Measurements from ENCODE around the gene UCKL1. TPM values are rescaled to one million over a fixed set of nuclear protein-coding genes. Genes with fewer than 3 reads are reported as not detected.

The UCKL1 gene
- total RNA-seq, 1 donor from 2014 or later, result 49.7 TPM

DNA sequence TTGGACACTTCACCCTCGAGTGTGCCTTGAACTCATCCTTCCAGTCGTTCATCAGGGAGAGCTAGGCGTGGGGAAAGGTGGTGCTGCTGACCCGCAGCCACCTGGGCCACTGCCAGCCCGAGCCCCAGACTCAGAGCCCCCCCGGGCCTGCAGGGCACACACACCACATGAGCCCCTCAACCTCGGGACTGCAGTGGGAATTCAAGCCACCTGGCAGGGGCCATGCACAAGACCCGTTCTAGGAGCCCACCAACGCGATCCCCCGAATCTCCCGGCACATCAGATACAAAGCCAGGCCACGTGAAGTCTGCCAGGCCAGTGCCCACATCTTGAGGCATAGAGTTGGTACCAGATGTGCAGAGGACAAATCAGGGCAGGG is 10.7 kb upstream of the UCKL1 start:
- Mint-ChIP-seq H3K27me3 (no peaks in the 10 kb centered on the region), H3K36me3 (no peaks in the 10 kb centered on the region), H3K9me3 (no peaks in the 10 kb centered on the region), H3K4me3 (no peak overlapping the region), H3K4me1 (ENCODE audit: unreplicated experiment) (no peaks in the 10 kb centered on the region), H3K27ac (no peak overlapping the region)
- DNase-seq (ENCODE audit: extremely low spot score, unreplicated experiment), result no peak
- TF ChIP-seq, protein P1, sequence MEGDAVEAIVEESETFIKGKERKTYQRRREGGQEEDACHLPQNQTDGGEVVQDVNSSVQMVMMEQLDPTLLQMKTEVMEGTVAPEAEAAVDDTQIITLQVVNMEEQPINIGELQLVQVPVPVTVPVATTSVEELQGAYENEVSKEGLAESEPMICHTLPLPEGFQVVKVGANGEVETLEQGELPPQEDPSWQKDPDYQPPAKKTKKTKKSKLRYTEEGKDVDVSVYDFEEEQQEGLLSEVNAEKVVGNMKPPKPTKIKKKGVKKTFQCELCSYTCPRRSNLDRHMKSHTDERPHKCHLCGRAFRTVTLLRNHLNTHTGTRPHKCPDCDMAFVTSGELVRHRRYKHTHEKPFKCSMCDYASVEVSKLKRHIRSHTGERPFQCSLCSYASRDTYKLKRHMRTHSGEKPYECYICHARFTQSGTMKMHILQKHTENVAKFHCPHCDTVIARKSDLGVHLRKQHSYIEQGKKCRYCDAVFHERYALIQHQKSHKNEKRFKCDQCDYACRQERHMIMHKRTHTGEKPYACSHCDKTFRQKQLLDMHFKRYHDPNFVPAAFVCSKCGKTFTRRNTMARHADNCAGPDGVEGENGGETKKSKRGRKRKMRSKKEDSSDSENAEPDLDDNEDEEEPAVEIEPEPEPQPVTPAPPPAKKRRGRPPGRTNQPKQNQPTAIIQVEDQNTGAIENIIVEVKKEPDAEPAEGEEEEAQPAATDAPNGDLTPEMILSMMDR (conservative IDR thresholded peaks at IDR 0.05), result no peak

DNA sequence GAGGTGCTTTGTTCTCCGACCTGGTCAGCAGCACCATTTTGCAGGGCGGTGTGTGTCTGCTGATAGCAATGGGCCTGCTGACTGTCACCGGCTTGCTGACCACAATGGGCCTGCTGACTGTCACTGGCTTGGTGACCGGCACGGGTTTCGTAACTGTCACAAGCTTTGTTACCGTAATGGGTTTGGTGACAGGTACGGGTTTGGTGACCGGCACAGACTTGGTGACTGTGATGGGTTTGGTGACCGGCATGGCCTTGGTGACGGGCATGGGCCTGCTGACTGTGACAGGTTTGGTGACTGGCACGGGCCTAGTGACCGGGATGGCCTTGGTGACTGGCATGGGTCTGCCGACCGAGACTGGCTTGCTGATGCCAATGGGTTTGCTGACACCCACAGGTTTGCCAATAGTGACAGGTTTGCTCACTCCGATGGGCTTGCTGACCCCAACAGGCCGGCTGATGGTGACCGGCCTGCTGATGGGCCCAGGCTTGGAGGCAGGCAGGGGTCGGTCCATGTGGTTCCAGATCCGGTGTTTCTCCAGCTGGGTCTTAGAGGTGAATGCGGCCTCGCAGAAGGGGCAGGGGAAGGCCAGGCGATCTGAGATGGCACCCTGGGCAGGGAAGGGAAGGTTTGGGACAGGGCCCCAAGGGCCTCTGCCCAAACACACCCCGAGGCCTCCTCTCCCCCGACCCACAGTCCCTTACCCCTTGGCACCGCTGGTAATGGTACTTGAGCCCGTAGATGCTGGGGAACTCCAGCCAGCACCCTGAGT is 10.1 kb upstream of the UCKL1 start:
- TF ChIP-seq, protein P1 (conservative IDR thresholded peaks at IDR 0.05), result no peak
- Mint-ChIP-seq H3K4me3 (no peak overlapping the region), H3K27me3 (no peaks in the 10 kb centered on the region), H3K36me3 (no peaks in the 10 kb centered on the region), H3K9me3 (no peaks in the 10 kb centered on the region), H3K27ac (no peak overlapping the region), H3K4me1 (ENCODE audit: unreplicated experiment) (no peaks in the 10 kb centered on the region)
- no peak for DNase-seq (ENCODE audit: extremely low spot score, unreplicated experiment)

- Mint-ChIP-seq H3K4me1 (ENCODE audit: unreplicated experiment) (no peaks in the 10 kb centered on the region), H3K9me3 (no peaks in the 10 kb centered on the region), H3K27ac (no peak overlapping the region), H3K27me3 (no peaks in the 10 kb centered on the region), H3K36me3 (no peaks in the 10 kb centered on the region), H3K4me3 (no peak overlapping the region)
- TF ChIP-seq, protein P1 (conservative IDR thresholded peaks at IDR 0.05), result no peak
- DNase-seq (ENCODE audit: extremely low spot score, unreplicated experiment), result no peak
Measured at GRCh38 chr20:63964412-63964811, 8.2 kb upstream of the UCKL1 start.

DNA sequence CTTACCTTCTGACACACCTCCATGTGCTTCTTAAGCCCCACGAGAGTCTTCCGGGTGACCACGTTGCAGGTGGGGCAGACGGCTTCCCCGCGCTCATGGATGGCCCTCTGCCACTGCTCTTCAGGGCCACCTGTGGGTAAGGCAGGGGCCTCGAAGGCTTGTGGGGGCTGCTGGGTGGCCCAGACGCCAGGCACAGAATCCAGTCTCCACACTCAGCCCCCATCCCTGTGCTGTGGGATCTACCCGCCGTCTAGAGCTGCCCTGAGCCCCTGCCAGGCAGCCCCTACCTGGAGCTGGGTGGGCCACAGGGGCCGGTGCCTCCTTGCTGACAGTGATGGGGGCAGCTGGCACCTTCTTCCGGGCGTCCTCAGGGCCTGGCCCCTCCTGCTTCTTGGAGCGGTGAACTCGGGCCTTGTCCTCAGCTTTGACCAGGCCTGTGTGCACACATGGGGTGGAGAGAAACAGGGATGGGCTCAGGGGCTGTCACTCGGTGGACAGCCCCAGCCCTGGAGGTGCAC is 7.6 kb upstream of the UCKL1 start:
- H3K27me3 Mint-ChIP-seq, result no peaks in the 10 kb centered on the region
- TF ChIP-seq, protein P1 (conservative IDR thresholded peaks at IDR 0.05), result no peak
- H3K4me3 Mint-ChIP-seq, result no peak overlapping the region
- no peaks in the 10 kb centered on the region for H3K4me1 Mint-ChIP-seq (ENCODE audit: unreplicated experiment)
- no peaks in the 10 kb centered on the region for H3K36me3 Mint-ChIP-seq
- H3K9me3 Mint-ChIP-seq, result no peaks in the 10 kb centered on the region
- H3K27ac Mint-ChIP-seq, result no peak overlapping the region
- DNase-seq (ENCODE audit: extremely low spot score, unreplicated experiment), result no peak

- Mint-ChIP-seq H3K27me3 (no peaks in the 10 kb centered on the region), H3K27ac (no peak overlapping the region), H3K9me3 (no peaks in the 10 kb centered on the region), H3K4me3 (no peak overlapping the region), H3K4me1 (ENCODE audit: unreplicated experiment) (no peaks in the 10 kb centered on the region), H3K36me3 (no peaks in the 10 kb centered on the region)
- TF ChIP-seq, protein P1 (conservative IDR thresholded peaks at IDR 0.05), result no peak
- no peak for DNase-seq (ENCODE audit: extremely low spot score, unreplicated experiment)
Measured at GRCh38 chr20:63963348-63963741, 7.1 kb upstream of the UCKL1 start.

All from type B pancreatic cell (in vitro differentiated cells).